ENCODE data around the gene HERC2.

GRCh38 chr15:28113394-28114113 is 208.4 kb downstream of the HERC2 start:
- no peak for TF ChIP-seq RFX5 (IDR thresholded peaks at IDR 0.05; ENCODE audit: low read depth, low read length)
- TF ChIP-seq, protein P1, sequence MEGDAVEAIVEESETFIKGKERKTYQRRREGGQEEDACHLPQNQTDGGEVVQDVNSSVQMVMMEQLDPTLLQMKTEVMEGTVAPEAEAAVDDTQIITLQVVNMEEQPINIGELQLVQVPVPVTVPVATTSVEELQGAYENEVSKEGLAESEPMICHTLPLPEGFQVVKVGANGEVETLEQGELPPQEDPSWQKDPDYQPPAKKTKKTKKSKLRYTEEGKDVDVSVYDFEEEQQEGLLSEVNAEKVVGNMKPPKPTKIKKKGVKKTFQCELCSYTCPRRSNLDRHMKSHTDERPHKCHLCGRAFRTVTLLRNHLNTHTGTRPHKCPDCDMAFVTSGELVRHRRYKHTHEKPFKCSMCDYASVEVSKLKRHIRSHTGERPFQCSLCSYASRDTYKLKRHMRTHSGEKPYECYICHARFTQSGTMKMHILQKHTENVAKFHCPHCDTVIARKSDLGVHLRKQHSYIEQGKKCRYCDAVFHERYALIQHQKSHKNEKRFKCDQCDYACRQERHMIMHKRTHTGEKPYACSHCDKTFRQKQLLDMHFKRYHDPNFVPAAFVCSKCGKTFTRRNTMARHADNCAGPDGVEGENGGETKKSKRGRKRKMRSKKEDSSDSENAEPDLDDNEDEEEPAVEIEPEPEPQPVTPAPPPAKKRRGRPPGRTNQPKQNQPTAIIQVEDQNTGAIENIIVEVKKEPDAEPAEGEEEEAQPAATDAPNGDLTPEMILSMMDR (conservative IDR thresholded peaks at IDR 0.05; ENCODE audit: low read depth, low read length) = no peak
